GM12801 (cell line): ENCODE data around the gene ADGRG1.

ENCODE experiments used
- CTCF ChIP-seq: IDR thresholded peaks from one replicate; pipeline ENCODE4 v1.5.1; 2011; ENCODE audit warnings: control low read depth; ENCODE audit not compliant: insufficient read length; ENCODE audit errors: extremely low read depth

The ADGRG1 gene

GRCh38 chr16:57651344-57652333, 23.2 kb downstream of the ADGRG1 start:
- no peak for TF ChIP-seq CTCF

GRCh38 chr16:57652695-57653471, 24.5 kb downstream of the ADGRG1 start:
- TF ChIP-seq CTCF = no peak

GRCh38 chr16:57653936-57654335, 25.5 kb downstream of the ADGRG1 start:
- no peak for TF ChIP-seq CTCF

GRCh38 chr16:57656342-57656955, 28.0 kb downstream of the ADGRG1 start:
- TF ChIP-seq CTCF = no peak

- TF ChIP-seq CTCF = no peak
Measured at GRCh38 chr16:57657228-57657627, 28.8 kb downstream of the ADGRG1 start.

GRCh38 chr16:57658130-57658877, 29.9 kb downstream of the ADGRG1 start:
- no peak for TF ChIP-seq CTCF
